HG03095 (cell line): ENCODE data around the gene RNF175.

Experiments
- ATAC-seq: cut with Tn5 transposase; IDR thresholded peaks from one replicate; pipeline ENCODE4 v1.9.1; 2021; ENCODE audit warnings: moderate library complexity; ENCODE audit not compliant: unreplicated experiment

RNF175 gene

GRCh38 chr4:153759407-153760316 lies at the start of gene RNF175:
RNF175 (minus strand) TSS chr4:153760024; CDS start chr4:153759862, 162 bp downstream.
- no peak for ATAC-seq

- ATAC-seq: no peak
Observed at GRCh38 chr4:153809307-153809706, 49.5 kb upstream of the RNF175 start.

- no peak for ATAC-seq
Observed at GRCh38 chr4:153808175-153808574, 48.4 kb upstream of the RNF175 start.

GRCh38 chr4:153806073-153806472 lies 46.2 kb upstream of the RNF175 start:
- no peak for ATAC-seq

- ATAC-seq: no peak
Observed at GRCh38 chr4:153804722-153805121, 44.9 kb upstream of the RNF175 start.

GRCh38 chr4:153799694-153800074 lies 39.9 kb upstream of the RNF175 start:
- no peak for ATAC-seq

GRCh38 chr4:153798901-153799693 lies 39.3 kb upstream of the RNF175 start:
- no peak for ATAC-seq

- no peak for ATAC-seq
Observed at GRCh38 chr4:153798420-153798819, 38.6 kb upstream of the RNF175 start.

- ATAC-seq: no peak
Observed at GRCh38 chr4:153794006-153794405, 34.2 kb upstream of the RNF175 start.

- ATAC-seq: no peak
Observed at GRCh38 chr4:153792618-153793247, 32.9 kb upstream of the RNF175 start.

GRCh38 chr4:153791746-153792617 lies 32.2 kb upstream of the RNF175 start:
- ATAC-seq: no peak

GRCh38 chr4:153790962-153791551 lies 31.2 kb upstream of the RNF175 start:
- ATAC-seq: no peak

- ATAC-seq: no peak
Observed at GRCh38 chr4:153790500-153790865, 30.7 kb upstream of the RNF175 start.

- no peak for ATAC-seq
Observed at GRCh38 chr4:153789741-153790499, 30.1 kb upstream of the RNF175 start.

GRCh38 chr4:153788413-153789276 lies 28.8 kb upstream of the RNF175 start, which contains the start of gene SFRP2:
SFRP2 (minus strand) TSS chr4:153789083; CDS start chr4:153788835, 248 bp downstream.
- no peak for ATAC-seq

GRCh38 chr4:153788051-153788412 lies 28.2 kb upstream of the RNF175 start:
- ATAC-seq: no peak

- no peak for ATAC-seq
Observed at GRCh38 chr4:153787575-153787974, 27.8 kb upstream of the RNF175 start.

GRCh38 chr4:153787061-153787560 lies 27.3 kb upstream of the RNF175 start:
- ATAC-seq: no peak
